Activated T-cell treated with anti-CD3 and anti-CD28 coated beads for 24 hours (primary cell): ENCODE measurements around the gene MAN2C1.
"Not testable (repeated sequence)": the region's sequence is repeated elsewhere in the genome, so short reads cannot be mapped to it uniquely, and the experiment has no call there.

Experiments
- DNase-seq: peaks from one replicate; pipeline ENCODE4 v3.0.0-alpha.2; 2020; ENCODE audit warnings: low read depth

The MAN2C1 gene

GRCh38 chr15:75342221-75342620 lies 26.2 kb downstream of the MAN2C1 start:
- no peak for DNase-seq

- no peak for DNase-seq
These were observed 28.7 kb downstream of the MAN2C1 start for GRCh38 chr15:75339531-75340240.

DNA sequence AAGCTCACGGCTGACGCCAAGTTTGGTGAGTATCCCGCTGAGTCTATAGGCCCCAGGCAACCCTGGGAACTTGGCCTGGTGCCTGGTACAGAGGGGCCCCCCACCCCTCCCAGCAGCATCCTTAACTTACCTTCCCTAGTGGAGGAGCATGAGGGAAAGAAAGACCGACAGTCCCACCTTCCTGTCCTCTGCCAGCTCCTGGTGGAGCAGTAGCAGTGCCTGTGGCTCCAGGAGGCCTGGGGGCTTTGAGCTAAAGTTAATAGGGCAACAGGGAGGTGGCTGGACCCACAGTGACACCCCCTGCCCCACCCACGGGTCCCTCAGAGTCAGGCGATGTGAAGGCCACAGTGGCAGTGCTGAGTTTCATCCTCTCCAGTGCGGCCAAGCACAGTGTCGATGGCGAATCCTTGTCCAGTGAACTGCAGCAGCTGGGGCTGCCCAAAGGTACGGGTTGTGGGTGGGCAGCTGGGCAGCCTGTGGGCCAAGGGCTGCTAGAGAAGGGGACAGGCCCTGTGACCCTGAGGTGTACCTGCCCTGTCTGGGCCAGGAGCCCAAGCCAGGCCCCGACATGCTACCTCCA lies 29.7 kb downstream of the MAN2C1 start:
- no peak for DNase-seq

DNA sequence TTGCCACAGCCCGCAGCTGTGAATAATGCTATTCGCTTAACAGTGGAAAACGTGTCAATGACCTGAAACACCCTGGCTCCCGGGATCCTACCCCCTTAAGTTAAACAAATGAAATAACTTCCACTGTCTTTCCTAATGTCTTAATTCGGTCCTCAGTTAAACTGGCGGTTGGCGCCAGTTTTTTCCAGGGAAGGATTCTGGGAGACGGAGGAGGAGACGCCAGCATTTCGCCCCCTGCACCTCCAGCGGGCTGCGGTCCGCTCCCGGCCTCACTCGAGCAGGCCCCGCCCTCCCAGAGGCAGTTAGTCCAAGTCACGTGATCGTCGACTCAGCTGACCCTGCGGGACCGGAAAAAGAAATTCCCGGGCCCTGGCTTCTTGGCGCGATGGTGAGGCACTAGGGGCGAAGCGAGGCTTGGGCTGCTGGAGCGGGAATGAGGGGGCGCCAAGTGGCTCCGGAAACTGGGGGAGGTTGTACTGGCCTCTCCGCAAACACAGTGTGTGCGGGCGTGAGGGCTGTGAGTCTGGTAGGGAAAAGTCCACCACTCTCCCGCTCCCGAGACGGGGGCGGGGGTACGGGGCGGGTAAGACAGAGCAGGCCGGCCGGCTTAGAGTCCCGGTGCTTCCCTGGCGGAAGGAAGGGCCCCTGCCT lies 32.6 kb downstream of the MAN2C1 start, which contains the start of gene COMMD4:
COMMD4 (plus strand) TSS at position 359 of the 651 bp plus-strand sequence; CDS start at position 386, 27 bp downstream.
- peak; percentile 81 for DNase-seq

GRCh38 chr15:75335313-75335704 lies 33.1 kb downstream of the MAN2C1 start:
- no peak for DNase-seq

DNA sequence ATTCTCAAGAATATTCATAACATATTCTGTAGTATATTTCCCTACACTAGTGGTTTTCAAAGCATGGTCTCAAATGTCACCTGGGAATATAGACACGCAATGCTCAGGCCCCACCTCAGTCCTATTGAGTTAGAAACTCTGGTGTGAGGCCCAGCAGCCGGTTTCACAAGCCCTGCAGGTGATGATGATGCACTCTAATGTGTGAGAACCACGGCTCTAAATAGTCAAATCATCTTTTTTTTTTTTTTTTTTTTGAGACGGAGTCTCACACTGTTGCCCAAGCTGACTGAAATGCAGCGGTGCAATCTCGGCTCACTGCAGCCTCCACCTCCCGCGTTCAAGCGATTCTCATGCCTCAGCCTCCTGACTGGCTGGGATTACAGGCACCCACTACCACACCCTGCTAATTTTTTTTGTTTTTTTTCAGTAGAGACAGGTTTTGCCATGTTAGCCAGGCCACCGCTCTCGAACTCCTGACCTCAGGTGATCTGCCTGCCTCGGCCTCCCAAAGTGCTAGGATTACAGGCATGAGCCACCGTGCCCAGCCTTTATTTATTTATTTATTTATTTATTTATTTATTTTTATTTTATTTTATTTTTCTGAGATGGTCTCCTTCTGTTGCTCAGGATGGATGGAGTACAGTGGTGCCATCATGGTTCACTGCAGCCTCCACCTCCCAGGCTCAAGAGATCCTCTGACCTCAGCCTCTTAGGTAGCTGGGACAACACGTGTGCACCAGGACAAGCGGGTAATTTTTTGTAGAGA lies 34.6 kb downstream of the MAN2C1 start:
- DNase-seq: not testable (repeated sequence)

- not testable (repeated sequence) for DNase-seq
These were observed 36.3 kb downstream of the MAN2C1 start for GRCh38 chr15:75332093-75332492.

- no peak for DNase-seq
These were observed 38.8 kb downstream of the MAN2C1 start for GRCh38 chr15:75329571-75329970.

DNA sequence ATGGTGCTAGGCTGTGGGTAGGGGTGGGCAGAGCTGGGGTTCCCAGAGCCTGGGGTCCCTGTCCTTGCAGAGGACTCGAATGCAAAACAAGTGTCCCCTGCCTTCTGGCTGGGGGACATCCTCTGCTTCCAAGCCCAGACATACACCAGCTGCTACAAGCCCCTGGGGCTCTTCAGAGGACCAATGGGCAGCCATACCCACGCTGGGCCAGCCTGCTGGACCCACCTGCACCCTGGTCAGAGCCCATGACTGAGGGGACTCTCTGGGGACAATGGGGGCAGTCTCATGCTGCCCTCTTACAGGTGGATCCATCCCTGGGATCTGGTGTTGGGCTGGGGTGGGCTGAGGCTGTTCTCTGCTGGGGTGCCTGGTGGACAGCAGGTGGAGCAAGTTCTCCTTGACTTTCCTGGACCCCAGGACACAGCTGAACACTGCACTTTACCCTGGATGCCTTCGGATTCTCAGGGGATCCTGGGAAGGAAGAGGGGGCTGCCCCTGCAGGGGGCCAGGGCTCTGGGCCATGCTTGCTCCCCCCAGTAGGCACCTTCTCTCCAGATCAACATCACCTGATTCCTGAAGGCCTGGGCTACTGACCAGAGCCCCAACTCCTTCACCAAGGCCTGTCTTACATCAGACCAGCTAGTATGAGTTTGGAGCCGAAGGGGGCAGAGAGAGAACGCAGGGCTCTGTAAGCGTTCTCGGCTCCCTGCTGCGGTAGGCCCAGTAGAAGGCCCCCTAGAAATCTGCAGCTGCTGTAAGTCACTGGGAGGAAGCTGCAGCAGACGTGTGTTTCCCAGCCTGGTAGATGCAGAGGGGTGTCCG lies 39.7 kb downstream of the MAN2C1 start:
- no peak for DNase-seq

DNA sequence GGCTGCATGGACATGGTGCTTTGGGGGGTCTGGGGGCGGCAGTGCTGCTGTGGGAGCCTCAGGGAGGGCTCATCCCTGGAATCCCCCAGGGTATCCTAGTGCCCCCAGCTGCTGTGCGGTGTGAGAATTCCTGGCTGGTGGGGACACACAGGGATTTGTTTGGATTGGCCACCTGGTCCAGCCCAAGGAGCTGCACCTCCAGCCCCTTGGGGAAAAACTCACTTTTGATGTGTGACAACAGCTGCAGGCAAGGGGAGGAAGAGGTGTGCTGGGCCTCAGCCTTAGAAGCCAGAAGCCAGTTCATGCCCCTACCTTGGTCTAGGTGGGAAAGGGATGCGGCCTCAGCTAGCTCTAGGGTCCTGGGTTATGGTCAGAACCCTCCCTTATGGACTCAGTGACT lies 40.9 kb downstream of the MAN2C1 start:
- no peak for DNase-seq

DNA sequence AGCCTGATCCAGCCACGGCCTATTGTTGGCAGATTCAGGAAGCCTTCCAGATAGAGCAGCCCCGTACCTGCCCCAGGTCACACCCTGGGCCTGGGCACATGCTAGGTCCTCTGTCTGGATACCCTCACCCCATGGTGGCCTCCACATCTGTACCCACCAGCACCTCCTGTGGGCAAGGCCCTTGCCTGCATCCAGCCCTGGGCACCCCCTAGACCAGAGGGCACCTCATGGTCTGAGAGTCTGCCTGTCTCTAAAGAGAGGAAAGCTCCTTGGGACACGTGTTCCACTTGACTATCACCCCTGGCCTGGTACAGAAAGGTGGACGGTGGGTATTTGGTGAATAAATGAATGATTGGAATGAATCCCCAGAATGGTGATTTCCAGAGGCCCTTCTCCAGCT lies 41.4 kb downstream of the MAN2C1 start:
- DNase-seq: no peak

DNA sequence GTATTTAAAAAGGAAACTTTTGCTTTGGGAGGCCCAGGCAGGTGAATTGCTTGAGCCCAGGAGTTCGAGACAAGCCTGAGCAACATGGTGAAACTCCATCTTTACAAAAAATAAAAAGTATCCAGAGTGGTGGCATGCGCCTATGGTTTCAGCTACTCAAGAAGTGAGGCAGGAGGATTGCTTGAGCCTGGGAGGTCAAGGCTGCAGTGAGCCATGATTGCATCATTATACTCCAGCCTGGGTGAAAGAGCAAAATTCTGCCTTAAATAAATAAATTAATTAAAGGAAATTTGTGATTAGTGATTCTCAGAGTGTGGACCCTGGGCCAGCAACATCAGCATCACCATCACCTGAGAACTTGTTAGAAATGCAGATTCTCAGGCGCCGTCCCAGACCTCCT lies 42.5 kb downstream of the MAN2C1 start:
- DNase-seq: no peak

- DNase-seq: no peak
These were observed 46.7 kb downstream of the MAN2C1 start for GRCh38 chr15:75321711-75322110.

GRCh38 chr15:75319231-75319897 lies 49.0 kb downstream of the MAN2C1 start:
- not testable (repeated sequence) for DNase-seq

GRCh38 chr15:75314552-75315290 lies 53.7 kb downstream of the MAN2C1 start:
- no peak for DNase-seq

DNA sequence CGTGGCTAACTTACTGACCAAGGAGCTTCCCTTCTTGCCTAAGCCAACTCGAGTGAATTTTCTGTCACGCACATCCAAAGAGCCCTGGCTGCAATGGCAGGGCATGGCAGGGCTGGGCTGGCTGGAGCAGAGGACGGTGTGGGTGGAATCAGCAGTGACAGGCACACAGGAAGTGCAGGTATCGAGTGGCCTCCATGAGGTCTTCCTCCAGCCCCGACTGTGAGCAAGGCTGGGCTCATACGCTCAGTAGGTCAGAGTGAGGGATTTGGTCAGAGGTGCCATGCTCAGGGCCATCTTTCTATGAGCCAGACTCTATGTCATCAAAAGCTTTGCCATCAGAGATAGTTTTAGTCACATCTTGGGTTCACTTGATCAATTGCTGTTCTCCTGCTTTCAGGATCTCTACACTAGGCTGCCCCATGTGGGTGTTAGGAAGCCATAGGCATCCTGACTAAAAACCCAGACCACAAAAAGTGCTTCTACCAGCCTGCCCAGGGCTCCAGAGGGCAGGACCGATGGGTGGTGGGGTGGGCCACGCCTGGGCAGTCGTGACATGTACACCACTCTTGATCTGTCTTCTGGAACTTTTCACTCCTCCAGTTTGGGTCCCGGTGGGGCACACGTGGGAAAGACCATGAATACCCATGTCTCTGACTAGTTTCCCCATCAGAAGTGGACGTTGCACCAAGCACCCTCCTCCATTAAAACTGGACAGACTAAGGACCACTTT lies 55.1 kb downstream of the MAN2C1 start:
- no peak for DNase-seq

- not testable (repeated sequence) for DNase-seq
These were observed 55.9 kb downstream of the MAN2C1 start for GRCh38 chr15:75312548-75312947.

DNA sequence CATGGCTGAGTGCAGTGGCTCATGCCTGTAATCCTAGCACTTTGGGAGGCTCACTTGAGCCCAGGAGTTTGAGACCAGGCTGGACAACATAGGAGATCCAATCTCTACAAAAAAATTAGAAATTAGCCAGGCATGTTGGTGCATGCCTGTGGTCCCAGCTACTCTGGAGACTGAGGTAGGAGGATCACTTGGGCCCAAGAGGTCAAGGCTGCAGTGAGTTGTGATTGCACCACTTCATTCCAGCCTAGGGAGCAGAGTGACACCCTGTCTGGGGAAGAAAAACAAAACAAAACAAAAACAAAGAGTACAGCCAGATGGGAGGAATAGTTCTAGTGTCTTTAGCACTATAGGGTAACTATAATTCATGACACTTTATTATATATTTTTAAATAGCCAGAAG lies 58.7 kb downstream of the MAN2C1 start:
- DNase-seq: no peak

DNA sequence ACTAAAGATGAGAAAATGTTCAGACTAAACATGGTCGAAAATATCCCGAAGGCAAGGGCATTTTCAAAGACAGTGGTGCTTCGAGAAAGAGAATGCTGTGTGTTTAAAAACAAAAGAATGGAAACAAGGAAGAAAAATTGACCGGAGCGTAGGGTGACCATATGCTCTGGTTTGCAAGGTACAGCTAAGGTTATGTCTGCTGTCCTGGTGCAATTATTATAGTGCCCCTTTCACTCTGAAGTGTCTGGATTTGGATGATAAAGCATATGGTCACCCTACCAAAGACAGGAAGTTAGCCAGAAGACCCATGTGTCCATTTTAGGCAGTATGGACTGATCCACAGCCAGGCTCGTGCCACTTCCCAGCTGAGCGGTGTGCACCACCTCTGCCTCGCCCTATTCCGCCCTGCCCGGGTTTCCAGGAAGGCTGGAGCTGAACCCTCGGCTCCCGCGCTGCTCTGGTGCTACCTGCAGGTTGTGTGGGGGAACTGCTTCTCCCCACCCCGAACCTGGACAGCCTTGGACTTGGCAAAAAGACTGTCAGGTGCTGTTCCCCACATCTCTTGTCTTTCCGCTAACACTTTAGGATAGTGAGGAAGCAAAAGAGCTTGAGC lies 60.5 kb downstream of the MAN2C1 start:
- DNase-seq: no peak
